ENCODE measurements around the gene NMS.

GRCh38 chr2:100482741-100483140, 12.5 kb downstream of the NMS start:
- TF ChIP-seq, protein P1, sequence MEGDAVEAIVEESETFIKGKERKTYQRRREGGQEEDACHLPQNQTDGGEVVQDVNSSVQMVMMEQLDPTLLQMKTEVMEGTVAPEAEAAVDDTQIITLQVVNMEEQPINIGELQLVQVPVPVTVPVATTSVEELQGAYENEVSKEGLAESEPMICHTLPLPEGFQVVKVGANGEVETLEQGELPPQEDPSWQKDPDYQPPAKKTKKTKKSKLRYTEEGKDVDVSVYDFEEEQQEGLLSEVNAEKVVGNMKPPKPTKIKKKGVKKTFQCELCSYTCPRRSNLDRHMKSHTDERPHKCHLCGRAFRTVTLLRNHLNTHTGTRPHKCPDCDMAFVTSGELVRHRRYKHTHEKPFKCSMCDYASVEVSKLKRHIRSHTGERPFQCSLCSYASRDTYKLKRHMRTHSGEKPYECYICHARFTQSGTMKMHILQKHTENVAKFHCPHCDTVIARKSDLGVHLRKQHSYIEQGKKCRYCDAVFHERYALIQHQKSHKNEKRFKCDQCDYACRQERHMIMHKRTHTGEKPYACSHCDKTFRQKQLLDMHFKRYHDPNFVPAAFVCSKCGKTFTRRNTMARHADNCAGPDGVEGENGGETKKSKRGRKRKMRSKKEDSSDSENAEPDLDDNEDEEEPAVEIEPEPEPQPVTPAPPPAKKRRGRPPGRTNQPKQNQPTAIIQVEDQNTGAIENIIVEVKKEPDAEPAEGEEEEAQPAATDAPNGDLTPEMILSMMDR (IDR thresholded peaks at IDR 0.05; ENCODE audit: low read depth, low read length), result peak; percentile 32
- no peak for TF ChIP-seq EZH2phosphoT487 (IDR thresholded peaks at IDR 0.05; ENCODE audit: low read depth)

Data from OCI-LY3 (cell line).